Measurements from ENCODE around the gene SMR3B.

Gene SMR3B

DNA sequence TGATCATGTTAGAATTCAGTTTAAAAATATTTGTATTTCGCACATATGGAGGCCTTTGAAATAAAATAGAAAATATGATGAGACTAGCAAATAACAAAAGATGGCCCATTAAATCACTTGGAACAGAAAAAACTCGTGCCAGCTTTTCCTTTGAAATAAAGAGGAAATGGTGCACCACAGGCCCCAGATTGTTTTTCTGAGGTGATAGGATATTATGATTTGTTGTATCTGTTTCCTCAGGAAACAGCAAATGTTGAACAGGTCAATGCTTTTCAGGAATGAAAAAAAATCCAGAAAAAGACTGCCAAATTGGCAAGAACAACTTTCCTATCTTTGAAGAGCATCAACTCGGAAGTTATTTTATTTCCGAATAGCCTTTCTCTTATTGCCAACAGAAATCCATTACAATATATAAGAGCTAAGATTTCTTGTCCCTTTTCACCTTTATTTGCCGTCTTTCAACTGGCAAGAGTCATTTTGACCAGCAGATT lies at the start of gene SMR3B:
Gene SMR3B (plus strand): TSS at position 441 of the 491 bp plus-strand sequence. CDS start 1,380 bp downstream, outside the sequence.
- no peak for DNase-seq (ENCODE audit: low spot score)

- DNase-seq (ENCODE audit: low spot score), result no peak
Observed at GRCh38 chr4:70334681-70335080, 48.2 kb upstream of the SMR3B start, which contains the start of gene CABS1. Gene CABS1, plus strand, starts transcription at chr4:70334981. Its CDS starts 59 bp downstream, at chr4:70335040.

- no peak for DNase-seq (ENCODE audit: low spot score)
Observed at GRCh38 chr4:70336043-70336442, 46.9 kb upstream of the SMR3B start.

GRCh38 chr4:70337886-70338420 lies 45.0 kb upstream of the SMR3B start:
- DNase-seq (ENCODE audit: low spot score), result no peak

- no peak for DNase-seq (ENCODE audit: low spot score)
Observed at GRCh38 chr4:70356185-70356584, 26.7 kb upstream of the SMR3B start.

GRCh38 chr4:70359115-70359661 lies 23.7 kb upstream of the SMR3B start:
- DNase-seq (ENCODE audit: low spot score), result no peak

DNA sequence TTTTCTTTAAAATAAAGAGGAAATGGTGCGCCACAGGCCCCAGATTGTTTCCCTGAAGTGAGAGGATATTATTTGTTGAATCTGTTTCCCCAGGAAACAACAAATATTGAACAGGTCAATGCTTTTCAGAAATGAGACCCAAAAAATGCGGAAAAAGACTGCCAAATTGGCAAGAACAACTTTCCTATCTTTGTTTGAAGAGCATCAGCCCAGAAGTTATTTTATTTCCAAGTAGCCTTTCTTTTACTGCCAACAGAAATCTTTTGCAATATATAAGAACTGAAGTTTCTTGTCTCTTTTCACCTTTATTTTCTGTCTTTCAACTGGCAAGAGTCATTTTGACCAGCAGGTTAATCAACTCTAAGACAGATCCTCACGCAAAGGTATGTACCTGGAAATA lies 22.5 kb upstream of the SMR3B start, which contains the start of gene SMR3A:
Gene SMR3A (plus strand): TSS at position 301 of the 400 bp plus-strand sequence. CDS start 1,356 bp downstream, outside the sequence.
- no peak for DNase-seq (ENCODE audit: low spot score)

DNA sequence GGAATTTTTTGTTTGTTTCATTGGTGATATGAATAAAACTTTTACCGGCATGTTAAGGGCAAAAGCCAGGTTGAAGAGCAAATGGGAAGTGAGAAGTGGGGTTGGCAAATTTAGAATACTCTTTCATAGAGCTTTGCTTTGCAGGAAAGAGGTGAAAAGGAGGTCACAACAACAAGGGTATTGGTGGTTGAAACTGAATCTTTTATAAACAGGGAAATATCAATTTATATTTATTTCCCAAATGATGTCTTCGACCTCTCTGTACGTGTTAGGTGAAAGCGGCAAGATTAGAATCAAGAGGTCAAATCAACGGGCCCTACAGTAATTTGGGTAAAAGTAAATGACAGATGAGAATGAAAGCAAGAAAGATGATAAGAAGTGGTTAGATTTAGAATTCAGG lies 18.9 kb upstream of the SMR3B start:
- no peak for DNase-seq (ENCODE audit: low spot score)

DNA sequence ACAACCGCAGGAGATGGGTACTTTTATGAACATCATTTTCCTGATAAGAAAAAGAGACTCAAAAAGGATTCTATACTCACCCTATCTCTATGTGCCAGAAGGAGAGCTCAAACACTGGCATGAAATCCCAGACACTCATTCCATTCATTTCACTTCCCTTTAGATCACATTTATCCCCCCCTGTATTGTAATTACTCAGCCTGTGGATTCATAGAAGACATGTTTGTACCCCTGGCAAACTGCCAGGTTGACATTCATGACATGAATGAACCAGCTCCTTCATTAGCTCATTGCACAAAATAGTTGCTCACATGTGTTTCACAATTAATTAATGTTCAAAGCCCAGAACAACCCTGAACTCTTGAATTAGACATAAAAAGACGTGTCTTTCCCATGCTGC lies 17.5 kb upstream of the SMR3B start:
- DNase-seq (ENCODE audit: low spot score), result no peak

DNA sequence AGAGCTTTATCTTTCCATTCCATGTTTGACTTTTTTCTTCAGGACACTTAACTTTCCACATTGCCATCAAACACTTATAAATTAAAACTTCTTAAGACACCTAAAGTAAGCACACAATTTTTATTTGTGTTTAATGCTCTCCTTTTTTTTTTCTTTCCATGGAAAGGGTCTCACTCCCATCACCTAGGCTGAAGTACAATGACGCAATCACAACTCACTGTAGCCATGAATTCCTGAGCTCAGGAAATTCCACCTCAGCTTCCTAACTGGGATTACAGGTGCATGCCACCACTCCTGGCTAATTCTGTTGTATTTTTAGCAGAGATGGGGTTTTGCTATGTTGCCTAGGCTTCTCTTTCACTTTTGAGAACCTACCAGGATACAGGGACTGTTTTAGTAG lies 15.1 kb upstream of the SMR3B start:
- no peak for DNase-seq (ENCODE audit: low spot score)

GRCh38 chr4:70371987-70372386 lies 10.9 kb upstream of the SMR3B start:
- DNase-seq (ENCODE audit: low spot score), result no peak

- no peak for DNase-seq (ENCODE audit: low spot score)
Observed at GRCh38 chr4:70372760-70373159, 10.2 kb upstream of the SMR3B start.

DNA sequence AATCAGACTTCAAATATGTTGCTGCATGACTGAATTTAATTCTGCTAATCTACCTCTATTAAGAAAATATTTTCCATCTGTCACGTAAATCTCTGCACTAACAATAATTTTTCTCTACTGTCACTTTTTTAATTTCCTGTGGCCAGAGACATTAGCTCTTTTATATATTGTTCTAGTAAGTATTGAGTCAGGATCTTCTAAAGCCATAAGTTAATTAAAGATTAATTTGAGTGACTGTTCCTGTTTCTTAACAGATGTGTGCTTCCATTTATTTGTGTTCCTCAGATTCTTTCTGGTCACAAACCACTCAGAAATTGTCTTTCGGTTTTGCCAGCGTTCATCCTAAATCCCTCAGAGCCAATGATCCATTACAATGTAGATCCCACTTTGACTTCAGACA lies 2.4 kb upstream of the SMR3B start:
- no peak for DNase-seq (ENCODE audit: low spot score)

- DNase-seq (ENCODE audit: low spot score), result no peak
Observed at GRCh38 chr4:70392057-70392776, 9.3 kb downstream of the SMR3B start.

DNA sequence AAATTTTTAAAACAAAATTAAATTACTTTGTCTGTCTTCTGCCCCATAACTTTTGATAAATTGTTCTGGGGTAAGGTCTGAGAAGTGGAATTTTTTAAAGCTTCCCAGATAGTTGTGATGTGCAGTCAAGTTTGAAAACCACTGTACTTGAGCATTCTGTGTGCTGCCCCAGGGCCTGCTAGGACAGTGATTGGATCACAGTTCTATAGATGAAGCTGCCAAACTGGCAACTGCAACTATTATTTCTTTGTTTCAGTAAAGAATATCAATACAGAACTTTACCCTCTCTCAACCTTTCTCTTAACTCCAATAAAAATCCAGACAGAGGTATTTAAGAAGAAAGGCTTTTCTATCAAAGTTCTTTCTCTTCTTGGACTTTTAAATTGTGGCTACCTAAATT lies 14.6 kb downstream of the SMR3B start, which contains the start of gene OPRPN:
Gene OPRPN (plus strand): TSS at position 361 of the 400 bp plus-strand sequence. CDS start 1,346 bp downstream, outside the sequence.
- DNase-seq (ENCODE audit: low spot score), result no peak

- DNase-seq (ENCODE audit: low spot score), result no peak
Observed at GRCh38 chr4:70399319-70399718, 16.4 kb downstream of the SMR3B start.

DNA sequence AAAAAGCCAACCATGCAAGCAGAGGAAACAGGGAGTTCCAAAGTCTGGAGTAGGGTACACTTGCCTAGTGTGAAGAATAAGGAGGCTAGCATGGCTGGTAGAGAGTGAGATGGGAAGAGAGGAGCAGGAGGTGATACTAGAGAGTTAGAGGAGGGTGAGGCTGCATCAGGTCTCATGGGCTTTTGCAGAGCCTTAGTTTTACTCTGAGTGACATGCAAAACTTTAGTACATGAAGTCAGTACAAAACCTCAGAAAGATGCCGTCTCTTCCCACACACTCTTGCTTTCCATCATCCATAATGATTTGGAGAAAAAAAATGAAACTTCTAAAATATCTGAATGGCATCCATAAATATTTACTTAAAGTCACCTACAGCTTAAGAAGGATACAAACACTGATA lies 19.8 kb downstream of the SMR3B start:
- no peak for DNase-seq (ENCODE audit: low spot score)

- DNase-seq (ENCODE audit: low spot score), result no peak
Observed at GRCh38 chr4:70405765-70406164, 22.8 kb downstream of the SMR3B start.

GRCh38 chr4:70425306-70425705 lies 42.4 kb downstream of the SMR3B start:
- DNase-seq (ENCODE audit: low spot score), result no peak

- no peak for DNase-seq (ENCODE audit: low spot score)
Observed at GRCh38 chr4:70426789-70427188, 43.9 kb downstream of the SMR3B start.

DNA sequence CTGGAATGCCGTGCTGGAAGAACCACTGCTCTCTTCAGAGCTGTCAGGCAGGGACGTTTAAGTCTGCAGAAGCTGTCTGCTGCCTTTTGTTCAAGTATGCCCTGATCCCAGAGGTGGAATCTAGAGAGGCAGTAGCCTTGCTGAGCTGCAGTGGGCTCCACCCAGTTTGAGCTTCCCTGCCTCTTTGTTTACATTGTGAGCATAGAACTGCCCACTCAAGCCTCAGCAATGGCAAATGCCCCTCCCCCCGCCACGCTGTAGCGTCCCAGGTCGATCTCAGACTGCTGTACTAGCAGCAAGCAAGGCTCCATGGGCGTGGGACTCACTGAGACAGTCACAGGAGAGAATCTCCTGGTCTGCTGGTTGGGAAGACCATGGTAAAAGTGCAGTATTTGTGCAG lies 54.3 kb downstream of the SMR3B start:
- DNase-seq (ENCODE audit: low spot score), result no peak
